ENCODE measurements around the gene PRODH2. TPM values are rescaled to one million over a fixed set of nuclear protein-coding genes. Genes with fewer than 3 reads are reported as not detected.

The PRODH2 gene
- total and polyA plus RNA-seq, 2 of the 13 experiments (the other 11 are each of a cell fraction or from before 2014, with no cell fraction given) = 86.7 to 118 TPM

GRCh38 chr19:35828692-35829301 is 16.2 kb upstream of the PRODH2 start (continued):
- TF ChIP-seq SRSF9 (IDR thresholded peaks at IDR 0.05; ENCODE audit: borderline replicate concordance, insufficient read depth, low read depth, low read length, poor library complexity, severe bottlenecking) = no peak
- peak; percentile 96 for TF ChIP-seq ZNF879 (CRISPR knock-in tag; IDR thresholded peaks at IDR 0.05)
- no peak for TF ChIP-seq MAZ (IDR thresholded peaks at IDR 0.05; ENCODE audit: borderline replicate concordance, low read depth, low read length)
- TF ChIP-seq MAZ (CRISPR knock-in tag; IDR thresholded peaks at IDR 0.05; ENCODE audit: low read depth) = 0 out of 2 replicates have a peak, but pooled peaks have one; percentile 54
- peak; percentile 82; the same call in 1 of the 2 replicates for TF ChIP-seq ZNF432 (CRISPR knock-in tag; IDR thresholded peaks at IDR 0.05; ENCODE audit: borderline replicate concordance)
- TF ChIP-seq ZBTB21 (CRISPR knock-in tag; IDR thresholded peaks at IDR 0.05) = peak; percentile 71; the same call in 1 of the 2 replicates
- no peak for TF ChIP-seq POLR2A (IDR thresholded peaks at IDR 0.05; ENCODE audit: insufficient read depth in 1 of 2, low read depth in 2 of 2, low read length in 2 of 2)
- TF ChIP-seq NPAS2 (CRISPR knock-in tag; IDR thresholded peaks at IDR 0.05; ENCODE audit: borderline replicate concordance) = no peak
- TF ChIP-seq ZNF530 (CRISPR knock-in tag; IDR thresholded peaks at IDR 0.05; ENCODE audit: low read depth) = no peak; the same call in 1 of the 2 replicates
- TF ChIP-seq UBTF (CRISPR knock-in tag; IDR thresholded peaks at IDR 0.05) = no peak
- no peak for TF ChIP-seq HOXA7 (CRISPR knock-in tag; IDR thresholded peaks at IDR 0.05)
- peak; percentile 48; the same call in 1 of the 2 replicates for TF ChIP-seq MTERF4 (CRISPR knock-in tag; IDR thresholded peaks at IDR 0.05)
- TF ChIP-seq ZNF687 (CRISPR knock-in tag; IDR thresholded peaks at IDR 0.05) = 0 out of 2 replicates have a peak, but pooled peaks have one; percentile 27
- no peak for TF ChIP-seq RNF2 (conservative IDR thresholded peaks at IDR 0.05; ENCODE audit: low read depth)
- TF ChIP-seq, protein P1, sequence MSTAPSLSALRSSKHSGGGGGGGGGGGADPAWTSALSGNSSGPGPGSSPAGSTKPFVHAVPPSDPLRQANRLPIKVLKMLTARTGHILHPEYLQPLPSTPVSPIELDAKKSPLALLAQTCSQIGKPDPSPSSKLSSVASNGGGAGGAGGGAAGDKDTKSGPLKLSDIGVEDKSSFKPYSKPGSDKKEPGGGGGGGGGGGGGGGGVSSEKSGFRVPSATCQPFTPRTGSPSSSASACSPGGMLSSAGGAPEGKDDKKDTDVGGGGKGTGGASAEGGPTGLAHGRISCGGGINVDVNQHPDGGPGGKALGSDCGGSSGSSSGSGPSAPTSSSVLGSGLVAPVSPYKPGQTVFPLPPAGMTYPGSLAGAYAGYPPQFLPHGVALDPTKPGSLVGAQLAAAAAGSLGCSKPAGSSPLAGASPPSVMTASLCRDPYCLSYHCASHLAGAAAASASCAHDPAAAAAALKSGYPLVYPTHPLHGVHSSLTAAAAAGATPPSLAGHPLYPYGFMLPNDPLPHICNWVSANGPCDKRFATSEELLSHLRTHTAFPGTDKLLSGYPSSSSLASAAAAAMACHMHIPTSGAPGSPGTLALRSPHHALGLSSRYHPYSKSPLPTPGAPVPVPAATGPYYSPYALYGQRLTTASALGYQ (CRISPR knock-in tag; IDR thresholded peaks at IDR 0.05) = no peak
- TF ChIP-seq SRF (IDR thresholded peaks at IDR 0.05; ENCODE audit: low read depth, low read length) = no peak
- no peak for TF ChIP-seq ZNF20 (CRISPR knock-in tag; IDR thresholded peaks at IDR 0.05)
- no peak for TF ChIP-seq HNF4G (IDR thresholded peaks at IDR 0.05; ENCODE audit: borderline replicate concordance, low read depth, low read length)
- TF ChIP-seq HNF4G (CRISPR knock-in tag; IDR thresholded peaks at IDR 0.05; ENCODE audit: borderline replicate concordance, low read depth) = peak; percentile 72; the same call in 1 of the 2 replicates
- TF ChIP-seq RXRA (CRISPR knock-in tag; IDR thresholded peaks at IDR 0.05) = peak; percentile 41; the same call in 1 of the 2 replicates
- no peak for TF ChIP-seq ZNF839 (CRISPR knock-in tag; IDR thresholded peaks at IDR 0.05; ENCODE audit: borderline replicate concordance)
